NCI-H2171 (cell line): ENCODE results near the gene ANKRD65.
"Not testable (repeated sequence)": the region's sequence is repeated elsewhere in the genome, so short reads cannot be mapped to it uniquely, and the experiment has no call there.

Experiments used
- DNase-seq: peaks from one replicate; lab custom pipeline; 2025; lab: John Stamatoyannopoulos, UW

ANKRD65 gene

GRCh38 chr1:1415751-1416150 lies 5.3 kb downstream of the ANKRD65 start:
- no peak for DNase-seq

DNA sequence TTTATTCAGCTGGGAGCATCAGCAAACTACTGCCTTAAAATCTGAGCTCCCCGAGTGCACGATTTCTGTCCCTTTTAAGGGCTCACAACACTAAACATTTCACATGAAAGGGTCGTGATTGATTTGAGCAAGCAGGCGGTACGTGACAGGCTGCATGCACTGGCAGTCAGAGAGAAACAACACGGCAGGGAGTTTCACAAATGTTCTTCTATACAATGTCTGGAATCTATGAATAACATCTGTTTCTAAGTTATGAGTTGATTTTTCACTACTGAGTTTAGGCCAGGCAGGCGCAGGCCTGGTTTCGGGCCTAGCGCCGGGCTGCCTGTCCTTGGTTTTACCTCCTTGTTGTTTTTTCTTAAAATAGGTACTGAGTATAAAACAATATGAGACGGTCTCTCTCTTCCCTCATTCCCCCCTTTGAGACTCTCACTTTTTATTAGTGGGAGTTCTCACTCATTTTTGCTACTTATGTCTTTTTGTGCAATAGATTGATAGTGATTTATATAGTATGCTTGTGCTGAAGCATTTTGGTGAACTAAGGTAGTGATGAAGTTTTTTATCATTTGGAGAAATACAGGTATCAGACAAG lies 8.7 kb downstream of the ANKRD65 start:
- not testable (repeated sequence) for DNase-seq

- DNase-seq = no peak
Observed at GRCh38 chr1:1411626-1412025, 9.4 kb downstream of the ANKRD65 start.

GRCh38 chr1:1410238-1410637 lies 10.8 kb downstream of the ANKRD65 start:
- DNase-seq = not testable (repeated sequence)

- no peak for DNase-seq
Observed at GRCh38 chr1:1407636-1408318, 13.3 kb downstream of the ANKRD65 start.

GRCh38 chr1:1406821-1407635 lies 14.0 kb downstream of the ANKRD65 start, which contains the start of gene MRPL20:
MRPL20 (minus strand) TSS chr1:1407293; CDS start chr1:1407217, 76 bp downstream.
- DNase-seq = peak; percentile 94

GRCh38 chr1:1406101-1406820 lies 14.8 kb downstream of the ANKRD65 start:
- no peak for DNase-seq

GRCh38 chr1:1403653-1404052 lies 17.4 kb downstream of the ANKRD65 start:
- DNase-seq = no peak

DNA sequence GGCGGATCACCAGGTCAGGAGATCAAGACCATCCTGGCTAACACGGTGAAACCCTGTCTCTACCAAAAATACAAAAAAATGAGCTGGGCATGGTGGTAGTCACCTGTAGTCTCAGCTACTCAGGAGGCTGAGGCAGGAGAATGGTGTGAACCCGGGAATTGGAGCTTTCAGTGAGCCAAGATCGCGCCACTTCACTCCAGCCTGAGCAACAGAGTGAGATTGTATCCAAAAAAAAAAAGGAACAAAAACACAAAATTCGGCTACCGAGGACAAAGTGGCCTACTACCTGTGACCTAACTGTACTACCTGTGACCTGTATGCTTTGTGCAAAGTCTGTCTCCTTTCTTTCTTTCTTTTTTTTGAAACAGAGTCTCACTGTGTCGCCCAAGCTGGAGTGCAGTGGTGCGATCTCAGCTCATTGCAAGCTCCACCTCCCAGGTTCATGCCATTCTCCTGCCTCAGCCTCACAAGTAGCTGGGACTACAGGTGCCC lies 18.1 kb downstream of the ANKRD65 start:
- not testable (repeated sequence) for DNase-seq

DNA sequence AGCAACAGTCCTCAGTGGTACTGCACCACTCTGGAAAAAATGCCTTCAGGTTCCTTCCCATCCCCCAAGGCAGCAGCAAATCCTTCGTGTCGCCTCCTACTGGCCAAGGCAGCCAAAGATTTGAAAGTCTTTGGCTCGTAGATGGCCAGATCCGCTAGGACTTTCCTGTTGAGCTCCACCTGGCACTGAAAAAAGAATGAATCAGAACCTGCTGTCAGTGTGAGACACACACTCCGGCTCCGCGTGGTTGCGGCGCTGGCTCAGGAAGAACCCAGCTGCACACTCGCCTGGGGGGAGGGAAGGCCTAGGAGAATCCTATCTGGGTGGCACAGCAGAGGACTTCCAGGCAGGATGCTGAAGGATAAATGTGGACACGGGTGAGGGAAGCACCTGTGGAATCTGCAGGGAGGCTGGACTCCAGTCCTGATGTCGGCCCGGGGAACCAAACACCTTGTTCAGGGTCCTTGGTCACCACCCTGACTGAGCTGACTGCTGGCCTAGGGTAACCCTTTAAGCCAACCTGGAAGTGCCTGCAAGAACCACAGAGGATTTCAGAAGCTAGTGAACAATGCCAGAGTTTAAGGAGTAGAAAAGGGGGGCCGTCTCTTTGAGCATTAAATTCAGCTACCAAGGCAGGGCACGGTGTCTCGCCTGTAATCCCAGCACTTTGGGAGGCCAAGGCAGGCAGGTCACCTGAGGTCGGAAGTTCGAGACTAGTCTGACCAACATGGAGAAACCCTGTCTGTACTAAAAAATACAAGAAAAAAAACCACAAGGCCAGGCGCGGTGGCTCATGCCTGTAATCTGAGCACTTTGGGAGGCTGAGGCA lies 18.8 kb downstream of the ANKRD65 start:
- DNase-seq = no peak

DNA sequence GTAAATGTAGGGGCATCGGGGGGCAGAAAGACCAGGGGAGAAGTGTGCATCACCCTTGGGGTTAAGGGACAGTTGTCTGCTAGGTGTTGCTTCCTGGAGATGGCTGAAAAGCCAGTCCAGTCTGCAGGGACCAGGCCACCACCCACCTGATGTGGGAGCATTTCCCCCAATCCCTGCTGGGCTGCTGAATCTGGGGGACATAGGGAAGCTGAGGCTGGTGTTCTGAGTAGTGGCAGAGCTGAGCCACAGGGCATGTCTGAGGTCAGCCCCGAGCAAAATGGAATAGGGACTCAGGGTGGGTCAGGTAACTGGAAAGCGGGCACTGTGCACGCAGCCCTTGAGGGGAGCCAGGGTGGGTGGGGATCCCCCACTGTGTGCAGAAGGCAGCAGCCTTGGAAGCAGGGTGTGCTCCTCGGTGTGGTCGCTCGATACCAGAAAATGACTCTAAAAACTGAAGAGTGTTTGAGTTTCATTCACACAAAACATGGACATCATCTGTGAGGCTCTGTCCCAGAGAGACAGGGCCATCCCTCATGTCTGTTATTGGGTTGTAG lies 19.5 kb downstream of the ANKRD65 start:
- DNase-seq = no peak

DNA sequence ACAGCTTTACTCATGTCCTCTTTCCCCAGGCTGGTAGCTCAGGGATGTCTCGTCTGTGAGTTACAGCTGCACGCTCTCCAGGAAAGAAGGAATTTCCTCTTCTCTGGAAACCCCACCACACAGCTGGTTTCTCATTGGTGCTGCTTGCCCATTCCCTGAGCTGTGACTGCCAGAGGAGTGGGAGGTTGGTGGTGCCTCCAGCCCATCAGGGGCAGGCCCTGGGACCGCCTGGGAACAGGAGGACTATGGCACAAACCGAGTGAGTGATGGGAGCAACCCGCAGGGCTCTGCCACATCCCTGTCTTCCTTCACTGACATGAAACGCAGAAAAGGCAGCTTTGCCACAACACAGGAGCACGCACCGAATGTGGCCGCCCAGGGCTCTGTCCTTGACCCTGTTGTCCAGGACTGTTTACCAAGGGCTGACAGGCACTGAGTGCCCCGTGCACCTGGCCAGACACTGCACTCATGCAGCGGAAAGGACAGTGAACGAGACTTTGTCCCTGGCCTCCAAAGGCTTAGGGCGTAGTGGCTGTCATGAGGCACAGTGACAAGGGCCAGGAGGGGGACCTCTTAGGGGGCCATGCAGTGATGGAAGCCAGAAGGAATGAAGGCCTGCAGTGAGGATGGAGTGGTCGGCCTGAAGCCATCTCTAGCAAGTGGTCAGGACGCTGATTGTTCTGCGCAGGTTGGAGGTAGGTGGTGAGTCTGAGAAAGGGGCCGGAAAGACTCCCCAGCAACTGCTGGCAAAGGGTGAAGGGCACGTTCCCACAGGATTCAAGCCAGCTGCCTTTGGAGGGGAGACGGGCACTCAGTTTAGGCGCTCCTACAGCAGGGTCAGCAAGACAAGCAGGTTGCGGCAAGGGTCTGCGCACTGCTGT lies 20.3 kb downstream of the ANKRD65 start:
- no peak for DNase-seq

DNA sequence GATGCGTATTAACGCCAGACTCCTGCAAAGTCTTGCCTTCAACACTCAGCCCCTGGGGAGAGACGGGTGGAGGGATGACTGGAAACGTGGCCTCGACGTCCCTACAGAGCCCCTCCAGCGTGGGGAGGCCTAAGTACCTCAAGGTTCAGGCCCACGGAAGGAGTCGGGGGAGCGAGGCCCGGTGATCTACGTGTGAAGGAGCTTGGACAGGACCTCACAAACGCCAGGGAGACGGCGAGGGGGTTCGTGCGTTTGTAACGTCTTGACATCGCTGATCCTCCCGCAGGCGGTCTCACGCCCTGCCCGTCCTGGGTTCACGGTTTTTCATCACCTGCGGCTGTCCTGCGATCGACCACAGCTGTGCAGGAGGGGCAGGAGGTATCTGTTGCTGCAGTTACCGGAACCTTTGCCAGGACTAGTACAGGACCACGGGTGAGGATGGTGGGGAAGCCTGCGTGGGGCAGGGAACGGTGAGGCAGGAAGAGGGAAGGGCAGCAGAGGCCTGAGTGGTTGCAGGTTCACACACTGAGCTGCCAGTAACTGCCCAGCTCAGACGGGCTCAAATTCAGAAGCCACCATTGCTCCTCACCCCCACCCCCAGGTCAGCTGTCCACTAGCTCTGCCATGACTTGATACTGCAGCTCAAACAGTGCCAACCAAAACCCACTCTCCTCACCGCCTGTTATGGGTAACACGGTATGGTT lies 21.1 kb downstream of the ANKRD65 start:
- DNase-seq = no peak

- DNase-seq = peak; percentile 98
Observed at GRCh38 chr1:1399187-1399871, 21.7 kb downstream of the ANKRD65 start, which contains the start of gene CCNL2. CCNL2 (minus strand) TSS chr1:1399335; CDS start chr1:1399306, 29 bp downstream.

- DNase-seq = no peak
Observed at GRCh38 chr1:1398677-1399186, 22.3 kb downstream of the ANKRD65 start.

DNA sequence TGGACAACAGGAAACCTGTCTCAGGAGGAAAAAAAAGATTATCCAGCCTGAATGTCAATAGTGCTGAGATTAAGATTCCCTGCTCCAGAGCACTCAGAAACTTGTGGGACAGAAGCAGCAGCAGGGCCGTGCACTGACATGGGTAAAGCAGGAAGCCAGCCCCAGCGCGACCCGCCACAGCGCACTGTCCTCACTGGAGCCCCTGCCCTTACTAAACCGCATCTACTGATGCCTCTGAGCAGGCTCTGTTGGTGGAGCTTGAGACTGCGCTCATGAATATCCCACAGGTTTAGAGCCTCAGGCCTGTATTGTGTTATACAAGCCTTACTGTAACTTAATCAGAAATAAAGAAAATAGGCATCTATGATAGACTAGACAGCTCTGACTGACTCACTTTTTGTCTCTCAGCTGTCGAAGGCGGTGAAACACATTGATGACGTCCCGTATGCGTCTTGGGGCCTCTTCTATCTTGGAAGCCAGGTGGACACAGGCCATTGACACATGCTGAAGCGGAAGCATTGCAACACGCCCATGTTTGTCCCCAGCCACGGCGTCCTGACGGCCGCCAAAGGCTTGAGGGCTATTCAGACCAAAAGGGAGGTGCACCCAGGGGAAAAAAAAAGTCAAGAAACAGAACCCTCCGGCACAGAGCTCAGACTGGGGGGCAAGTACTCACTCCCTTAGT lies 23.1 kb downstream of the ANKRD65 start:
- no peak for DNase-seq

DNA sequence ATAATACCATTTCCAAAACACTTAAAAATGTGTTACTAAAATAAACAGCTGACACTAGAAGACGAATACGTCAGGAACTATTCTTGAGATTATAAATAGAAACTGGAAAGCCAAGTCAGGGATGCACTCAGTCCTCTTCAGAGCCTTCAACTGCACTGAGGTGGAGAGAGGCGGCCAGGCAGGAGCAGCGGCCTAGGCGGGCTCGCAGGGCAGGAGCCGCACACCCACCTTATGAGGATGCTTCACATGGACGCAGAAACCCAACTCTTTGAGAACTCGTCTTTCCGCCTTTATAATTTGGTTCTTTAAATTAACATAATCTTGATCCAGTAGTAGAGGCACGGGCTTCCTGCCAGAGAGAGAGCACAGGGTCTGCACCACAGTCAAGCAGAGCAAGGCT lies 25.9 kb downstream of the ANKRD65 start:
- DNase-seq = no peak

DNA sequence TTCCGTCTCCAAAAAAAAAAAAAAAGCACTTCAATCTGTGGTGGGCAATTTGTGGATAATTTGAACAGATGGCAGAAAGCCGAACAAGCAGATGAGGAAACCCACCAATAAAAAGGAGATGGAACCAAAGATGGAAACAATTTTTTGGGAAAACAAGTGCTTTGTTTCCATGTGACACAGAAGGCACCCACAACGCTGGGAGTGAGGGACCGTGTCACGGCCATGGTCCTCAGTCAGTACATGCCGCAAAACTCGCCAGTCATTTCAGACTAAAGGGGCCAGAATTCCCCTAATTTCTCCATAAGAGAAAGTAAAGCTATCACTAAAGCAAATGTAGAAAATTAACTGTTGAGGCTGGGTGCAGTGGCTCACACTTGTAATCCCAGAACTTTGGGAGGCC lies 27.0 kb downstream of the ANKRD65 start:
- no peak for DNase-seq
